Osteocyte (in vitro differentiated cells): ENCODE results near the gene AXDND1. TPM values are rescaled to one million over a fixed set of nuclear protein-coding genes. Genes with fewer than 3 reads are reported as not detected.
A peak's percentile ranks its signal among the peaks of the same experiment; 100 is the strongest.

Source experiments
- DNase-seq: peaks from one replicate; pipeline ENCODE4 v3.0.0; 2021; ENCODE audit warnings: mixed read lengths; ENCODE audit not compliant: unreplicated experiment; ENCODE audit errors: extremely low spot score
- H3K27ac Mint-ChIP-seq: one replicate; pipeline ENCODE4 v1.8.0; 2021; ENCODE audit warnings: mild to moderate bottlenecking, mixed read lengths; ENCODE audit not compliant: unreplicated experiment
- H3K27me3 Mint-ChIP-seq: one replicate; pipeline ENCODE4 v1.8.0; 2021; ENCODE audit warnings: mixed read lengths; ENCODE audit not compliant: unreplicated experiment
- H3K36me3 Mint-ChIP-seq: one replicate; pipeline ENCODE4 v1.8.0; 2021; ENCODE audit warnings: mixed read lengths; ENCODE audit not compliant: unreplicated experiment
- H3K4me1 Mint-ChIP-seq: one replicate; pipeline ENCODE4 v1.8.0; 2021; ENCODE audit warnings: mixed read lengths; ENCODE audit not compliant: unreplicated experiment
- H3K4me3 Mint-ChIP-seq: one replicate; pipeline ENCODE4 v1.8.0; 2021; ENCODE audit warnings: mild to moderate bottlenecking, moderate library complexity, mixed read lengths; ENCODE audit not compliant: unreplicated experiment
- H3K9me3 Mint-ChIP-seq: one replicate; pipeline ENCODE4 v1.8.0; 2021; ENCODE audit warnings: mixed read lengths; ENCODE audit not compliant: unreplicated experiment
- long read RNA-seq: library from polyadenylated mRNA; unstranded; transcript quantifications from one replicate; pipeline ENCODE4 v2.0.0, GENCODE V29; 2021
- total RNA-seq: library from RNA; stranded (reverse); gene quantifications from 2 replicates; pipeline ENCODE4 v1.2.1, GENCODE V29; 2021
- TF ChIP-seq, protein P1 (sequence below): fragments of 200-600 bp; sonication (generic); IDR thresholded peaks from 2 replicates; pipeline ENCODE4 v1.5.0; 2021; ENCODE audit warnings: antibody characterized with exemption, mild to moderate bottlenecking, moderate library complexity

The AXDND1 gene, protein sequence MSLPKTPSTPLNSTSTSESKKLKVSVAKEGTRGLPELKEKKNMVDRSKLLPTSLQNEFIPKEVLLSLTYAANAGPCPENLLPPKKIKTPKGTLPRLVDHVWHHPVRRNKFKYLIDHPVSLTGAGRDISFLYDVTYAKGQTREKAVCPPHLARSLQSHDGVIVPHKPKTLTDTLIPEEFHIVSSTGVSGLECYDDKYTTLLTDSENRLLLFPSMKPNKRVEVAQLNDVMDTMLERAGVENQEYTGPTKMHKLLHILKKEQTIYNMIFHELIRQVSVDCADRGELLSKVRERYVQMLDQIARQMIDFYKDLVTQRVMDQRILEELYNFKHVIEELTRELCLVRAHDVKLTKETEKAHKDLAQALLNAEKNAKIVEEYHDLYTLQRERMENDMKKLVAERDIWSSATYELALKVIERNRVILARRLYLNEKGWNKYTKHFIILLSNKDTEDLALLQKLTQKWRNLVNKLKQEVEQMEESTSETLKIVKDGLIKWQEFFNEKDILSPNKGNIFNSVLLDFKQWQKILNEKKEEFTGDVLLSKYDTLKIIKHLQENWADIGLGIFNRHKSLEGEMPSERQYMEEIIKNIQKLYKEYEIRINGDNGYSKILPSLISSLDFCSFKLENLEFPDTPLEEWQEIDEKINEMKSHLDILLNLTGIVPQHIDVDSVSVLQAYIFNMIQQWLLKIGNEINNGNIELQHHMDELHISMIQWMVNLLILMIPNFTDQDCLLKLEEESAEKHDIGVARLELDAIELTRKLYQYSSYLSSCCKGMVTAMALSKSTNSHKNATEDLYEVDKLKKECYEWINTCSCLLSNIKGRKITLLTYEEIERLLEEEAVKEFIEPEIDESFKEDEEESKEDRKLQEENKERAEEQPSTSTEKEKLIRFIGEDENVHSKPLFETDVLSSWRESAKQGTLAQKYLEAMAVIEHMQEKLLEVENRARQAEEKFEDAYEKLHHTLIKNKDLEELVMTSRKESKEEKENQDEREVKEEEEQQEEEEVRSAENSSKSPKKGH
- total RNA-seq = 0.39 and 0.70 TPM in 2 replicates
- long read RNA-seq, partial matches to known transcripts = 0 of 1 reads
- long read RNA-seq, other reads (novel, unspliced or antisense) = 1 of 1 reads

DNA sequence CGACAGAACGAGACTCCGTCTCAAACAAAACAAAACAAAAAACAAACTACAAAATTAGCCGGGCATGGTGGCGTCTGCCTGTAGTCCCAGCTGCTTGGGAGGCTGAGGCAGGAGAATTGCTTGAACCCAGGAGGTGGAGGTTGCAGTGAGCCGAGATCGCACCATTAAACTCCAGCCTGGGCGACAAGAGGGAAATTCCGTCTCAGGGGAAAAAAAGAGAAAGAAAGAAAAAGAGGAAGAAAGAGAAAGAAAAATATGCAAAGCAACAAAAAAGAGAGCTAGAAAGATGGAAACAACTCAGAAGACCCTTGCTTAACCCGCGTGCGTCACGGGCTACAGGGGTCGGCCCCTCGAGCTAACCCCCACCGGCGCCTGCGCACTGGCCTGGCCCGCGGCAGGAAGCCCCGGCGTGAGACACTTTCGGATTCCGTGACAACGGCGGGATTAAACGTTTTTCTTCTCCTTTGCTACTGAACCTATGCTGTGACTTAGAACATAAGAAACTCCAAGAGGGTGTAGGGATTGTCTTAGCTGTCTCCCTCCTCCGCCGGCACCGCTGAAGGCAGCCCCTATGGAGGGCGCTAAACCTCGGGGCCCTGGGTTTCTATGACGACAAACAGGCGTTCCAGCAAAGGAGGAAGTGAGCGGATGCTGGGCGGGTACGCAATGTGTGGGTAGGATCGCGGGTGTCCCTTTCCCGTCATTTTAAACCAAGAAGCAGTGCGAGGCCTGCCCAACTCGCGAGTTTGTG is at the start of gene AXDND1:
AXDND1 (plus strand) TSS at position 630 of the 751 bp plus-strand sequence. CDS start 539 bp downstream, outside the sequence.
- Mint-ChIP-seq H3K4me3 (peak within 1 kb of the TSS; percentile 81), H3K4me1 (peaks cover 9% of the 10 kb centered on the region), H3K36me3 (no peaks in the 10 kb centered on the region), H3K27ac (peak within 1 kb of the TSS; percentile 99), H3K27me3 (peaks cover 3% of the 10 kb centered on the region), H3K9me3 (no peaks in the 10 kb centered on the region)
- peak; percentile 91 for DNase-seq
- TF ChIP-seq, protein P1, sequence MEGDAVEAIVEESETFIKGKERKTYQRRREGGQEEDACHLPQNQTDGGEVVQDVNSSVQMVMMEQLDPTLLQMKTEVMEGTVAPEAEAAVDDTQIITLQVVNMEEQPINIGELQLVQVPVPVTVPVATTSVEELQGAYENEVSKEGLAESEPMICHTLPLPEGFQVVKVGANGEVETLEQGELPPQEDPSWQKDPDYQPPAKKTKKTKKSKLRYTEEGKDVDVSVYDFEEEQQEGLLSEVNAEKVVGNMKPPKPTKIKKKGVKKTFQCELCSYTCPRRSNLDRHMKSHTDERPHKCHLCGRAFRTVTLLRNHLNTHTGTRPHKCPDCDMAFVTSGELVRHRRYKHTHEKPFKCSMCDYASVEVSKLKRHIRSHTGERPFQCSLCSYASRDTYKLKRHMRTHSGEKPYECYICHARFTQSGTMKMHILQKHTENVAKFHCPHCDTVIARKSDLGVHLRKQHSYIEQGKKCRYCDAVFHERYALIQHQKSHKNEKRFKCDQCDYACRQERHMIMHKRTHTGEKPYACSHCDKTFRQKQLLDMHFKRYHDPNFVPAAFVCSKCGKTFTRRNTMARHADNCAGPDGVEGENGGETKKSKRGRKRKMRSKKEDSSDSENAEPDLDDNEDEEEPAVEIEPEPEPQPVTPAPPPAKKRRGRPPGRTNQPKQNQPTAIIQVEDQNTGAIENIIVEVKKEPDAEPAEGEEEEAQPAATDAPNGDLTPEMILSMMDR = no peak

GRCh38 chr1:179318491-179318890 is 47.3 kb upstream of the AXDND1 start:
- H3K27me3 Mint-ChIP-seq = no peaks in the 10 kb centered on the region
- no peak overlapping the region for H3K4me3 Mint-ChIP-seq
- no peak for DNase-seq
- H3K4me1 Mint-ChIP-seq = no peaks in the 10 kb centered on the region
- TF ChIP-seq, protein P1 = no peak
- peaks cover 24% of the 10 kb centered on the region for H3K36me3 Mint-ChIP-seq
- H3K27ac Mint-ChIP-seq = no peak overlapping the region
- H3K9me3 Mint-ChIP-seq = peaks cover 5% of the 10 kb centered on the region

GRCh38 chr1:179321533-179322216 is 44.1 kb upstream of the AXDND1 start:
- DNase-seq = no peak
- TF ChIP-seq, protein P1 = no peak
- H3K27me3 Mint-ChIP-seq = no peaks in the 10 kb centered on the region
- no peaks in the 10 kb centered on the region for H3K4me1 Mint-ChIP-seq
- H3K27ac Mint-ChIP-seq = no peak overlapping the region
- H3K4me3 Mint-ChIP-seq = no peak overlapping the region
- H3K36me3 Mint-ChIP-seq = peaks cover 33% of the 10 kb centered on the region
- peaks cover 5% of the 10 kb centered on the region for H3K9me3 Mint-ChIP-seq

DNA sequence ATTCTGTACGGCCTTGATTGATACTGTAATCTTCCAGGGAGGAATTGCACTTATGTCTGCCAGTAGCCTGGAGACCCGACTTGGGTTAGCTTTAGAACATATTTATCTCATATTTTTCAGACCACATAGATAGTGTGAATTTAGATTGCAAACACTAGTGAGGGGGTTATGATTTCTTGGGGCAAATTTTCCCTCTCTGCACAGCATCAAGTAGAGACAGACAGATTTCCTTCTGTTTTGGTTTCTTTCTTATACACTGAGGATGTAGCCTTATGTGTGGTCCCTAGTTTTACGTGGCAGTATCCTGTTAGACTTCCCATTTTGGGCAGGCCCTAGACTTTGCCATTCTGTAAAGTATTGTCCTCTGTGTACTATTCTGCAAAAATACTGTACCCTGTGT is 43.2 kb upstream of the AXDND1 start:
- peaks cover 37% of the 10 kb centered on the region for H3K36me3 Mint-ChIP-seq
- no peaks in the 10 kb centered on the region for H3K4me1 Mint-ChIP-seq
- DNase-seq = no peak
- H3K27me3 Mint-ChIP-seq = no peaks in the 10 kb centered on the region
- TF ChIP-seq, protein P1 = no peak
- H3K27ac Mint-ChIP-seq = no peak overlapping the region
- peaks cover 5% of the 10 kb centered on the region for H3K9me3 Mint-ChIP-seq
- no peak overlapping the region for H3K4me3 Mint-ChIP-seq
